Measurements from ENCODE around the gene APBB2. TPM values are rescaled to one million over a fixed set of nuclear protein-coding genes. Genes with fewer than 3 reads are reported as not detected.

APBB2 gene
- total RNA-seq, 2 donors from 2014 or later = 34.8 to 42.8 TPM

- Histone ChIP-seq H3K4me3 (no peak overlapping the region), H3K9me3 (no peaks in the 10 kb centered on the region), H3K36me3 (replicated peaks in 1 of 2; ENCODE audit: insufficient read depth in 1 of 2, low read depth in 2 of 2) (no peaks in the 10 kb centered on the region), H3K27me3 (no peaks in the 10 kb centered on the region), H3K4me1 (peaks cover 35% of the 10 kb centered on the region), H3K27ac (no peak overlapping the region)
- DNase-seq = no peak
- 82% methylated on average over 9 of the region's 9 CpGs for WGBS, 2 donors
- ATAC-seq = no peak
- TF ChIP-seq POLR2A (IDR thresholded peaks at IDR 0.05) = no peak
- TF ChIP-seq, protein P1, sequence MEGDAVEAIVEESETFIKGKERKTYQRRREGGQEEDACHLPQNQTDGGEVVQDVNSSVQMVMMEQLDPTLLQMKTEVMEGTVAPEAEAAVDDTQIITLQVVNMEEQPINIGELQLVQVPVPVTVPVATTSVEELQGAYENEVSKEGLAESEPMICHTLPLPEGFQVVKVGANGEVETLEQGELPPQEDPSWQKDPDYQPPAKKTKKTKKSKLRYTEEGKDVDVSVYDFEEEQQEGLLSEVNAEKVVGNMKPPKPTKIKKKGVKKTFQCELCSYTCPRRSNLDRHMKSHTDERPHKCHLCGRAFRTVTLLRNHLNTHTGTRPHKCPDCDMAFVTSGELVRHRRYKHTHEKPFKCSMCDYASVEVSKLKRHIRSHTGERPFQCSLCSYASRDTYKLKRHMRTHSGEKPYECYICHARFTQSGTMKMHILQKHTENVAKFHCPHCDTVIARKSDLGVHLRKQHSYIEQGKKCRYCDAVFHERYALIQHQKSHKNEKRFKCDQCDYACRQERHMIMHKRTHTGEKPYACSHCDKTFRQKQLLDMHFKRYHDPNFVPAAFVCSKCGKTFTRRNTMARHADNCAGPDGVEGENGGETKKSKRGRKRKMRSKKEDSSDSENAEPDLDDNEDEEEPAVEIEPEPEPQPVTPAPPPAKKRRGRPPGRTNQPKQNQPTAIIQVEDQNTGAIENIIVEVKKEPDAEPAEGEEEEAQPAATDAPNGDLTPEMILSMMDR (IDR thresholded peaks at IDR 0.05) = no peak
- intact Hi-C loops (cut with DNase I) = loop anchor here (5.0 kb wide), 3 partner anchors 223 to 283 kb away; no protein-coding TSS in a partner anchor
Observed at GRCh38 chr4:41209901-41210300, 4.4 kb downstream of the APBB2 start.

GRCh38 chr4:41209187-41209586 is 5.2 kb downstream of the APBB2 start:
- Histone ChIP-seq H3K27me3 (no peaks in the 10 kb centered on the region), H3K9me3 (no peaks in the 10 kb centered on the region), H3K4me3 (no peak overlapping the region), H3K36me3 (replicated peaks in 1 of 2; ENCODE audit: insufficient read depth in 1 of 2, low read depth in 2 of 2) (no peaks in the 10 kb centered on the region), H3K4me1 (peaks cover 39% of the 10 kb centered on the region), H3K27ac (peak overlapping the region in 3 of 4 donors; percentile 9 to 46 (median 19))
- DNase-seq (peak; percentile 26 to 56 (median 42)), ATAC-seq (no peak)
- TF ChIP-seq, protein P1 (IDR thresholded peaks at IDR 0.05) = no peak
- no peak for TF ChIP-seq POLR2A (IDR thresholded peaks at IDR 0.05)
- WGBS, 2 donors = 39 to 55% methylated on average over 5 of the region's 5 CpGs
- intact Hi-C loops (cut with DNase I) = loop anchor here (5.0 kb wide), 1 partner anchor 222 kb away; no protein-coding TSS in a partner anchor

DNA sequence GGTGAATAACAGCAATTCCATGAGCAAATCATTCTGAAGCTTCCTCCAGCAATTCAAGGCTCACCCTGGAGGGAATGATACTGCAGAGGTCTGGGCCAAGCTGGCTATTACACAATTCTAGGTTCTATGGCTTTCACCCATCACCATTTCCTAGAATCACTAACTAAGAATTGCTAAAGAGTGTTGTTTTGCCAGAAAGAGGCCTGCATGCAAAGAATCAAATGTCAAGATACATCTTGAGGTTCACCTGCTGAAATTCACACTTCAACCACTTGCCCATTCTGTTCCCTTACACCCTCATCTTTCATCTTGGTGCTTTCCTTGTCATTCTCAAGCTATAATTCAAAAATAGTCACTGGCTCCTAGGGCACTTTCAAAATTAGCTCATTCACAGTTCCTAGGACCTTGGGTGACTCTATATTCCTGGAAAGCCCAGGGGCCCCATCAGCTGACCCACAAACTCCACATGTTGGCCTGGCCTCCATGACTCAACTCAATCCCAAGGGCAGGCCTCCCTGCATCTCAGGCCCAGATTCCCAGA is 7.0 kb downstream of the APBB2 start:
- no peak overlapping the region for H3K27ac ChIP-seq
- no peak overlapping the region for H3K4me3 ChIP-seq
- DNase-seq (peak in 1 of 4 donors; percentile 11), ATAC-seq (no peak)
- no peaks in the 10 kb centered on the region for H3K27me3 ChIP-seq
- intact Hi-C loops (cut with DNase I) = loop anchor here (5.0 kb wide), 1 partner anchor 220 kb away; no protein-coding TSS in a partner anchor
- peaks cover 33% of the 10 kb centered on the region for H3K4me1 ChIP-seq
- no peaks in the 10 kb centered on the region for H3K9me3 ChIP-seq
- TF ChIP-seq, protein P1 (IDR thresholded peaks at IDR 0.05) = no peak
- TF ChIP-seq POLR2A (IDR thresholded peaks at IDR 0.05) = no peak
- H3K36me3 ChIP-seq (replicated peaks in 1 of 2; ENCODE audit: insufficient read depth in 1 of 2, low read depth in 2 of 2) = no peaks in the 10 kb centered on the region

GRCh38 chr4:41205854-41206460 is 8.4 kb downstream of the APBB2 start:
- 92 to 93% methylated on average over 2 of the region's 2 CpGs for WGBS, 2 donors
- Histone ChIP-seq H3K4me1 (peaks cover 43% of the 10 kb centered on the region), H3K36me3 (replicated peaks in 1 of 2; ENCODE audit: insufficient read depth in 1 of 2, low read depth in 2 of 2) (no peaks in the 10 kb centered on the region), H3K27ac (no peak overlapping the region), H3K9me3 (no peaks in the 10 kb centered on the region), H3K27me3 (no peaks in the 10 kb centered on the region), H3K4me3 (no peak overlapping the region)
- no peak for DNase-seq
- intact Hi-C loops (cut with DNase I) = loop anchor here (5.0 kb wide), 1 partner anchor 219 kb away; no protein-coding TSS in a partner anchor
- no peak for ATAC-seq
- TF ChIP-seq, protein P1 (IDR thresholded peaks at IDR 0.05) = no peak
- TF ChIP-seq POLR2A (IDR thresholded peaks at IDR 0.05) = no peak
